Tibial nerve (tissue), 4 donors: ENCODE data around the gene EPB41L1.

Experiments
- CTCF ChIP-seq, 5 experiments: fragments of 200-600 bp in 3 of 5; fragments of 450-650 bp in 2 of 5; sonication (generic) in 3 of 5; IDR thresholded peaks; one replicate each; pipeline ENCODE4 v1.5.1; 2016 to 2019; ENCODE audit warnings: antibody characterized with exemption in 5 of 5, mild to moderate bottlenecking in 3 of 5, moderate library complexity in 2 of 5
- EP300 ChIP-seq, 2 donors: sonication (generic); formaldehyde crosslinking; IDR thresholded peaks; one replicate each; pipeline ENCODE4 v1.6.1; 2017; ENCODE audit warnings: antibody characterized with exemption in 2 of 2, mild to moderate bottlenecking in 1 of 2
- POLR2A ChIP-seq, 2 donors: fragments of 450-650 bp; IDR thresholded peaks; one replicate each; pipeline ENCODE4 v1.6.1; 2017; ENCODE audit warnings: antibody characterized with exemption in 2 of 2, mild to moderate bottlenecking in 2 of 2, moderate library complexity in 2 of 2

DNA sequence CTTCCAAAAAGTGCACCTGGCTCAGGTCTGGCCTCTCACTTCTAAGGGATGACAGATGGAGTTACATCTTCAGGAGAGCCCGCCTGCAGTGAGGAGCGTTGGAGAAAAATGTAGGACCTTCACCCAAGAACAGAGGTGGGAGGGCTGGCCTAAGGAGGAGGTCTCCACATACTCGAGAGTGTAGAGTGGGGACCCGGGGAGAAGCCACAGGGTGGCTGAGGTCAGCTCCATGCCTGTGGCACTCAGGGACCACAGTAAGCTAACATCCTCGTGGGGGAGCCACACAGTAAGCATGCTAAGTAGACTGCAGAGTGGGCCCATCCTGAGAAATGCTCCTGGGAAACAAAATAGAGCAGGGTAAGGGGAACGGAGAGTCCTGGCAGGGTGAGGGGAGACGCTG lies 105.8 kb downstream of the EPB41L1 start:
- TF ChIP-seq CTCF (IDR thresholded peaks at IDR 0.05) (no peak), POLR2A (IDR thresholded peaks at IDR 0.05) (no peak), EP300 (IDR thresholded peaks at IDR 0.05) (no peak)
